ENCODE measurements around the gene STK39. TPM values are rescaled to one million over a fixed set of nuclear protein-coding genes. Genes with fewer than 3 reads are reported as not detected.
"Not testable (repeated sequence)": the region's sequence is repeated elsewhere in the genome, so short reads cannot be mapped to it uniquely, and the experiment has no call there.

STK39 gene
- polyA plus RNA-seq (2012; ENCODE audit: insufficient read depth, insufficient read length): 46.7 TPM

DNA sequence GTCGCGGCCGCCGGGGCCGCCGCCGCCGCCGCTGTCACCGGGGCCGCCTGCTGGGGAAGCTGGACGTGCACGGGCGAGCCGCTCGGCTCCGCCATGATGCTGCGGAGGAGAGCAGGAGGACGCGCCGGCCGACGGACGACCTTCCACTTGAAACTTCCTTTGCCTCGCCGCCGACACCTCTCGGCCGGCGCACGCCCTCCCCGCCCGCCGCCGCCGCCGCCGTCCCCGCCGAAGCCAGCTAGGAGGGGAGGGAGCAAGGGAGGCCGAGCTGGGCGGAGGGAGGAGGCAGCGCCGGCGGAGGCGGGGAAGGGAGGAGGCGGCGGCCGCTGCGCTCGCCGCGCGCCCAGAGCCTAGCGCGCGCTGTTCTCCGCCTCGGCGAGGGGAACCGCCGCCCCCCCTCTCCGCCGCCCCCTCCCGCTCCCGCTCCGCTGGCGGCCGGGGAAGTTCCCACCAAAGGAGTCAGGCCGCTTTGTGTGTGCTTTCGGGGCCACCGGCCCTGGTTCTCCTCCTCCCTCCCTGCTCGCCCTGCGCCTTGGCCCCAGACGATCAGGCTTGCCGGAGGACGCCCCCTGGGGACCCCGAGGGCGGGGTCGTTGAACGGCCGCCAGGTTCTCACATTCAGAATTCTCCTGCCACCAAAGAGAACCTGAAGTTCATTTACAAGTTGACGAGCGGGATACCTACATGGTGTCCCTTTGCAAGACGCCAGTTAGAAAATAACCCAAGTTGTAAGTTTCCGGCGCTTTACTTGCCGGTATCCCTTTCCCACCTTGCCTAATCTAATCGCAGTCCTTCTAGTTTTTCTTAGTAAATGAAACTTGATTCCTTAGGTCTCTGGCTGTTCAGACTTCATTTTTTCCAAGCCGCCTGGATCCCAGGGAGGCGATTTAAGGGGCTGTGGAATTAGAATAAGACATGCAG lies at the start of gene STK39:
STK39 (minus strand) TSS at position 255 of the 921 bp plus-strand sequence; CDS start at position 95, 160 bp downstream.
- H3K4me3 ChIP-seq (ENCODE audit: low read length): peak within 1 kb of the TSS; percentile 63

DNA sequence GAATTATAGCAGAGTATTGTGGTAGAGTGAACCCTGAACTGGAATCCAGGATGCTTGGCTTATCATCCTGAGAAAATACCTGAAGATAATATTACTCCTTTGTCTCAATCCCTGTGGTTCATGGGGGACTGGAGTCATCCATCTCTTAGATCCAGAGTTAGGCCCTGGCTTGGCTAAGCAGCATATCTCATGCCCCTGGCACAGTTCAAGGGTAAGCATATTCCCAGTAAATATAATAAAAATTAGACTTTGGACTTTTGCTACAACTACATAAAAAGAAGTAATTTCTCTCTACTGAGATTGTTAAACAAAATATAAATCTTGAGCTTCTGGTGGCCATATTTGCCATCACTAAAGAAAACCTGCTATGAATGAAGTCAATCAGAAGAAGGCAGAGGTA lies 47.7 kb upstream of the STK39 start:
- DNase-seq (ENCODE audit: low read depth, low spot score): no peak
- no peak overlapping the region for H3K4me3 ChIP-seq (ENCODE audit: low read length)

More for the DNA sequence above, at the start of gene STK39:
- peak; percentile 63 for DNase-seq (ENCODE audit: low read depth, low spot score)

DNA sequence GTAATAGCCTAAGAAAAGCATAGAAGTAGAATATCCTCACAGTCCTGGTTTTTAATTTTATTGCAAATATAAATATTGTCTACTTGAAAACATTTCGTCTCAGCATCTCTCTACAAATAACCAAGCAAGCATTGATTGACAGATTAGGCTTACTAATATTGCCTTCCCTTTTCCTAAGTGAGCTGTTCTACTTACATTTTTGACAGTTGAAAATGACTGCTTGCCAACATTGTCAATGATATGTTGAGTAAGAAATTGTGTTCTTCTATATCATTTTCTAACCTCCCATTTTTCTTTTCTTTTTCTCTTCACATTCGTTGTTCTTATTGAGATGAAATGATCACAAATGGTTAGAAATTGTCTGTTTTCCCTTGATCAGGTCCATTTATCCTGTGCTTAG lies 47.0 kb upstream of the STK39 start:
- DNase-seq (ENCODE audit: low read depth, low spot score): no peak
- H3K4me3 ChIP-seq (ENCODE audit: low read length): no peak overlapping the region

DNA sequence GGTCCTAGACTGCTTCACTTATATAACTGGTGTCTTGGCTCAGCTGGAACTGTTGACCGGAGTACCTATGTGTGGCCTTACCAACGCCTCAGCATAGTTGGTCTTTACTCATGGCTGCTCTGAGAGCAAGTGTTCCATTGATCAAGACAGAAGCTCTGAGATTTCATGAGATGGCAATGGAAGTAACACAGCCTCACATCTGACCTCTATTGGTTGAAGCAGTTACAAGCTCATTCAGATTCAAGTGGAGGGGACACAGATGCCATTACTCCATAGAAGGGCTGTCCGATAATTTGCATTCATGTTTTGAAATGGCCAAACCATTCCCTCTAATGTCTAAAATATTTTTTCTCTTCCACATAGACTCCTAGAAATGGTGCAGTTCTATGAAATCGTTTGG lies 46.4 kb upstream of the STK39 start:
- DNase-seq (ENCODE audit: low read depth, low spot score): peak; percentile 11
- H3K4me3 ChIP-seq (ENCODE audit: low read length): no peak overlapping the region

DNA sequence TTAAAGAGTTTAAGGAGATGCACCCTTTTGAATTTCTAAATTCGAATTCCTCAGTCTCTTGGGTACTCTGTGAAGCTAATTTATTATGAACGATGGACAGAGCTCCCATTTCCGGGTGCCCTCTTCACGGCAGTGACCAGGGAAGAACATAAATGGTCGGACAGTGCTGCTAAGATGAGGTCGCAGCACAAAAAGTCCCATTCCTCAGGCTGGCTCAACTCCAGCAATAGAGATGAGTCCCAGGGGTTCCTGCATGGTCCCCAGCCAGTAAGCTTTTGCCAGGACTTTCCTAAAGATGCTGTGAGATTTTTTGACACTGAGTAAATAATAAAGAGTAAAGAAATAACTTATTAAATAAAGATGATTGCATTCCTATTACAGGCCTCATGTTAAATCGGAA lies 43.0 kb upstream of the STK39 start:
- no peak overlapping the region for H3K4me3 ChIP-seq (ENCODE audit: low read length)
- DNase-seq (ENCODE audit: low read depth, low spot score): no peak

DNA sequence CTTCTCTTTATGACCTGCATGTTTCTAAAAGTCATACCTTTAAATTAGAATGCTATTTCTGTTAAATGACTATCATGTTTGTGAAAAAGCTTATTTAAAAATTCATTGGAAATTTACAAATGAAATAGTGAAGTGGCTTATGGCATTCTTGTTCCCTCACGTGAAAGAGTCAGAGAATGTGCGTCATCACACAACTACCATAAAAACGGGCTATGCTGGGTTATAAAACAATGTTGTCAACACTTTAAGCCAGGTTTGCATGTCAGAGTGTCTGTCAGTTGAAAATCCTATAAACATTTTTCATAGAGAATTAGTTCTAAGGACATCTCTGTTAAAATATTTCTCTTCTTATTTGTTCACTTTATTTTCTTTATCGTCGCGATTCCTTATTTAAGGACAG lies 42.5 kb upstream of the STK39 start:
- DNase-seq (ENCODE audit: low read depth, low spot score): no peak
- no peak overlapping the region for H3K4me3 ChIP-seq (ENCODE audit: low read length)

DNA sequence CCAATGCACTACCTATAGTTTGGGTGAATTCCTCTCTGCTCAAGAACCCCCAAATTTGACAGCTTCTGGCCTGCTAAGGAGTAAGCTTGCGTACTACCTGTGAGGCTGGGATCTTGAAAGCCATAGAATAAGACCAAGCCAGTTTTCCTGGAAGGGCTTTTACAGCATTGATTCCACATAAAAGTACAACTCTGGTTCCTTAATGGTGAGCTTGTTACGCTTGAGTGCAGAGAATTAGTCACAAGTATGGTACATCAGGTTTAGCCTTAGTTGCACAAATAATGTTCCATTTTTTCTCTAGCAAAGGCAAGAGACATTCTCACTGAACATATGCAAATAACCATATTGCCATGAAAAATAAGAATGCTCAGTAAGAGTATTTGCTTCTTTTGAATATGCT lies 39.1 kb upstream of the STK39 start:
- no peak for DNase-seq (ENCODE audit: low read depth, low spot score)
- no peak overlapping the region for H3K4me3 ChIP-seq (ENCODE audit: low read length)

DNA sequence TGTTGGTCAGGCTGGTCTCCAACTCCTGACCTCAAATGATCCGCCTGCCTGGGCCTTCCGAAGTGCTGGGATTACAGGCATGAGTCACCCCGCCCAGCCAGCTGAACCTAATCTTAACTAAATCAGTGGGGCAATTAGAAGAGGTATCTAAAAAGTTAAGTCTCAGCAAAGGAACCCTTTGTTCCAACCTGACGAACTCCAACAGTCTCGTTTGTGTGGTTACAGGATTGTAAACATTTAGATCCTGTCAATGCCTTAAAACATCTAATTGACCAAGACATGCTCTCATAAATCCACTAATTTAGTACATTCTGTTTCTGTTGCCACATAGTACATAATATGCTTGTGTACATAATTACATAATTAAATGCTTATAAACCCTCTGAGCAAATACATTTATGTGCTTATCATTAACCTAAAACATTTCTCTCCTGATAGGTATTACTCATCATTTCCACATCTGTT lies 31.1 kb upstream of the STK39 start:
- DNase-seq (ENCODE audit: low read depth, low spot score): no peak

DNA sequence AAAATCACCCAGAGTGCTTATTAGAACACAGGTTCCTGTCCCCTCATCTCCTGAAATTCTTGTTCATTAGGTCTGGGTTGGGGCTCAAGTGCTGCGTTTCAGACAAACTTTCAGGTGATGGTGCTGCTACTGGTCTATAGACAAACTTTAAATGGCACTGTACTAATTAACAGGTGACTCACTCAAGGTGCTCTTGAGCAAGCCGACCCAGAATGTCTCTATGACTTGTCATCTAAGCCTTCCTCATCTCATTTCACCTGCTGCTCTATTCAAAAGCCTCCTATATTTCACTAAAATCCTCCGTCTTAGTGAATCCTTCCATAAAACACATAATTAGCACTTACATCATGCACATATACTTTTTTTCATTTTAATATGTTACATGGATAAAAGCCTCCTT lies 29.9 kb upstream of the STK39 start:
- DNase-seq (ENCODE audit: low read depth, low spot score): no peak
- no peak overlapping the region for H3K4me3 ChIP-seq (ENCODE audit: low read length)

More for the DNA sequence above, 31.1 kb upstream of the STK39 start:
- no peak overlapping the region for H3K4me3 ChIP-seq (ENCODE audit: low read length)

DNA sequence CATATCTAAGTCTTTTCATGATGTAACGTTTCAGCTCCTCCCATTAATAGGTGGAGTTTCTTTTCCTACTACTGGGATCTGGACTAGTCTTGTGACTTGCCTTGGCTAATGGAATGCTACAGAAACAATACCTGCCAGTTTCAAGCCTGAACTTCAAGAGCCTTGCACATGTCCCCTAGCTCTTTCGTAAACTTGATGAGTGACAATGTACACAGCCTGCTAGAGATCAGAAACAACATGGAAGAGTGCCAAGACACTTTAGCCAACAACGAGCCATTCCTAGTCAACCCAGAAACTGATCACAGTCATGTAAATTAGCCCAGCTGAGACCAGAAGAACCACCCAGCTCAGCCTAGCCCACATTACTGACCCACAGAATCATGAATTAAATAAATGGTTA lies 24.8 kb upstream of the STK39 start:
- H3K4me3 ChIP-seq (ENCODE audit: low read length): no peak overlapping the region
- no peak for DNase-seq (ENCODE audit: low read depth, low spot score)

DNA sequence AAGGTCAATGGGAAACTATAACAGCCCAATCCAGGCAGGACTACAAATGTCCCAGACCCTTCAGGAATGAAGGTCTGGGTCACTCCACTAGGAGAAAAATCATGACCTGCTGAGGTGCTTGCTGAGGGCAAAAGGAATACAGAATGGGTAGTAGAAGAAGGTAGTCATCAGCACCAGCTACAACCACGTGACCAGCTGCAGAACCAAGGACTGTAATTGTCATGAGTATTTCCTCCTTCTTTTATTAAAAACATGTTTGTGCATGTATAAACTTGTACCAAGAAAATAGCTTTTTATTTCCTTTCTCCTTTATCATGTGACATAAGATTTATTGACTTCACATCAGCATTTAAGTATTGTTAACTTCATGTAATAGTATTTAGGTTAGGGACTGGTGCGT lies 15.5 kb upstream of the STK39 start:
- not testable (repeated sequence) for DNase-seq (ENCODE audit: low read depth, low spot score); H3K4me3 ChIP-seq (ENCODE audit: low read length)

DNA sequence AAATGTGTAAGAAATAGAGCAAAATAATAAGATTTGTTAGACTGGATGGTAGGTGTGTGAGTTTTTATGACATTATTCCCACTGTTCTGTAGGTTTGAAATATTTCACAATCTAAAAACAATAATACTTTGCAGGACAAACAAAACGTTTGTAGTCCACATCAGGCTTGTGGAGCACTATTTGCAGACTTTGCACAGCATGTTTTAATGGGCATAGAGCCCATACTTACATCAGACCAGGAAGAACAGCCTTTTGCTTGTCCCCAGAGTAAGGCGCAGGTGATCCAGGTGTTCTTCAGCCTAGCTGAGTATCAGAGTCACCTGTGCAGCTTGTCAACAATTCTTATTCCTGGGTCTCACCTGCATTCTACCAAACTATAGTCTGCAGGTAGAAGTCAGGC lies 9.1 kb upstream of the STK39 start:
- H3K4me3 ChIP-seq (ENCODE audit: low read length): no peak overlapping the region
- no peak for DNase-seq (ENCODE audit: low read depth, low spot score)

DNA sequence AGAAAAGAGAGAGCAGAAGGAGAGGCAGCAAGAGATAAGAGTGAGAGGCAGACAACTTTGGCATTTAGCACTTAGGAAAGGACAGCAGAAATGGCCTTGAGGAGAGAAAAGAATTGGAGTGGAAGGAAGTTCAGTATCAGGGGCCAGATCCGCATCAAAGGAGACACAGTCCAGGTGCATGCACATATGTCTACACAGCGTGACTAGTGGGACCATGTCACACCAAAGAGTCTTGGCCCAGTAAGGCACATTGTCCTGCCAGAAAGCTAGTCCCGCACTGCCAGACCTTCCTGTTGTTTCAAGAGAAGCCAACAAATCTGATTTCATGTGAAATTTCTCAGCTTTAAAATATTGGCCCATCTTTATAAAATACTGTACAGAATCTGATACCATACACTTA lies 8.5 kb upstream of the STK39 start:
- no peak overlapping the region for H3K4me3 ChIP-seq (ENCODE audit: low read length)
- no peak for DNase-seq (ENCODE audit: low read depth, low spot score)

DNA sequence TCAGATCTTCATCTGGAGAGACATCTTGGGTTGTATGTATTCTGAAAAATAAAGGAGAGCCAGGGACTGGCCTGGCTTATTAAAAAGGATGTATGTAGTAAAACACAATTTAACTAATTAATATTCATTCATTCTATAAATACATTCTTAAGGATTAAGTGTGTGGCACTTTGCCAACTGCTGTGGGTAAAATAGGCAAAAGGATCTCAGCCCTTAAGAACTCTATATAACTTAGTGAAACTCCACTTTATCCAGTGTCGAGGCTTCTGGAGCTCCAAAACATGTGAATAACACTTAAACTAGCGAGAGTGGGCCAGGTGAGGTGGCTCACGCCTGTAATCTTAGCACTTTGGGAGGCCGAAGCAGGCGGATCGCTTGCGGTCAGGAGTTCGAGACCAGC lies 7.7 kb upstream of the STK39 start:
- DNase-seq (ENCODE audit: low read depth, low spot score): no peak
- H3K4me3 ChIP-seq (ENCODE audit: low read length): no peak overlapping the region

DNA sequence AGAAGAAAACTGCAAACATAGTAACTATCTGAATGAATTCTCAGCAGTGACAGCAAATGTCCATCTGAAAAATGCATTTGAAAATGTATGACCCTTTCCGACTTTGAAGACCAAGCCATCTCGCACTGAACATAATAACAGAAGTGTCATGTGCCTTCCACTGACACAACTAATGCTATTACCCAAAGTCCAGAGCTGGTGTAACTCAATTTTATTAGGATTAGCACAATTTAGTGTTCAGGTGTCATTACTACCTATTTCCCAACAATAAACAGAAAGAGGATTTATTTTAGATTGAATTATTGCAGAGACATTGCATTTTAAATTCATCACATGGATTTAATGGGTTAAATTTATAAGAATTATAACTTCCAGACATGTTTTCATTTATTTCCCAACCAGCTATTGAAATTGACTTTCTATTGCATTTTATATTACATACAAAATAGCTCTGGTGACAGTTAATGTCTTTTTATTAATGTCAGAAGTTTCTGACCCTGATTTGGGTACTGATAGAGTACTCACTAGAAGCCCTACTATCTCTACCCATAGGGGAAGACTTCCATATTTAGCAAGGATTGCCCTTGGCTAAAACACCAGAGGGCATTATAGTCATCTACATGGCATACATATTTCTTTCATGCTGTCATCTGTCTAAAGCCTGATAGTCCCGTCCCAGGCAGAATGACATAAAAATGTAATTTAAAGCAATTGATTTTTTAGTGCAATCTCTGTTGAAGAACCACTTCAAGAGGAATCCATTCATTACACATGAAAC lies 7.0 kb upstream of the STK39 start:
- H3K4me3 ChIP-seq (ENCODE audit: low read length): no peak overlapping the region
- no peak for DNase-seq (ENCODE audit: low read depth, low spot score)

DNA sequence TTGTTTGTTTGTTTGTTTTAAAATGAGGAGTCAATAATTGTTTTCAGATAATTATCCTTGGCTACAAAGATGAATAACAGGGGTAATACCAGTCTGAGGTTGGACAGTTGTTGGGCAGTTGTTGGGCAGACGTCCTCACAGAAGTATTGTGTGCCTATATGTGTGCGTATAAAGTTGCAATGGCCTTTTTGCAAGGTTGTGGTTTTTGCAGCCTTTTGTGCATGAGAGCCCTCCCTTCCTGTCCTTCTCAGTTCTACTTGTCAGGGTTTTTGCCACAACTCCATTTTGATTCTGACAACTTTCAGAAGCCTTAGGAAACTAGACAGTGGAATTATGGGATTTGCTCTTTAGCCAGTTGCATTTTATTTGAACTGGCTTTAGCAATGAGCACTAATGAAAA lies 6.0 kb upstream of the STK39 start:
- no peak overlapping the region for H3K4me3 ChIP-seq (ENCODE audit: low read length)
- no peak for DNase-seq (ENCODE audit: low read depth, low spot score)

DNA sequence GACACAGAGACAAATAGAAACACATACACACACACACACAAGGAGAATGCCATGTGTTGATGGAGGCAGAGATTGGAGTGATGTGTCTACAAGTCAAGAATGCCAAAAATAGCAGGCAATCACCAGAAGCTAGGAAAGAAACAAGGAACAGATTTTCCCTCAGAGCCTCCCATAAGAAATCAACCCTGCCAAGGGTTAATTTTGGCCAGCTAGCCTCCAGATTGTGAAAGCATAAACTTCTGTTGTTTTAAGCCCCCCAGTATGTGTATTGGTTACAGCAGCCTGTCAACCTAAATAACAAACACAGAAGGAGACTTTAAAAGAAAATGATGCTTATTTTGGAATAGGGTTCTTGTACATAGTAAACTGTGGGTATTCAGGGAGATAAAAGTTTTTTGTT lies 5.6 kb upstream of the STK39 start:
- H3K4me3 ChIP-seq (ENCODE audit: low read length): no peak overlapping the region
- DNase-seq (ENCODE audit: low read depth, low spot score): no peak

DNA sequence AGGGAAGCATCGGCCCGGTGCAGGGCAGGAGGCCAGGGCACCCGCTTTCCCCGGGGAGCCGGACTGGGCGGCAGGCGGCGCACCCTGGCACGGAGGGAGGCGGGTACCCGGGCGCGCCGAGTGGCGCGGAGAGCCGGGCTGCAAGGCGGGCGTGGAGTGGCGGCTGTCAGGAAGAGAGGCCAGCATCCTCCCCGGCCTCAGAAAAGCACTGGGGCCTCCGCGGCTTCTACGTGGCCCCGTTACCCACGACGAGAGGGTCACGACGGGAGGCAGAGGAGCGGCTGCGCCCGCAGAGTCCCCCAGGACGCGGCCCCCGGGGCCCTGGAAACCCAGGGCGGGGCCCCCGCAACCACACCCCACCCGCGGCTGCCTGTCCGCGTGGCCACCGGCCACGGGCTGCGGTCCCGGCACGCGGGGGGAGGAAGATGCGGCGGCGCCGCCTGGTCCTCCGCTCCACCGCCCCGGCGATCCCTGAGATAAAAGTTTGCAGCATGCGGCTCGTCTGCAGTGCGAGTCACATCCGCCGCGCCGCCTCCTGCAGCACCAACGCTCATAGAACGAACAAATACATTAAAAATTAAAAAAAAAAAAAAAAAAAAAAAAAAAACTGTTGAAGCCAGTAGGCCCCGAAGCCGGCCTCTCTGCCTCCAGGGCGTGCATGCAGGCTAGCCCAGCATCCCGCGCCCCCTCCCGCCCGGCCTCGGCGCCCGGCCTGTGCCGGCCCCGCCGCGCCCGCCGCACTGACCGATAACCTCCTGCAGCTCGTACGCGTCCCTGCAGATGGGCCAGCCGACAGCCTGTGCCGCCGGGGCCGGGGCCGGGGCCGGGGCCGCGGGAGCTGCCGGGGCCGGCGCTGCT lies 683 bp downstream of the STK39 start:
- peak overlapping the region; percentile 63 for H3K4me3 ChIP-seq (ENCODE audit: low read length)
- DNase-seq (ENCODE audit: low read depth, low spot score): peak; percentile 65

DNA sequence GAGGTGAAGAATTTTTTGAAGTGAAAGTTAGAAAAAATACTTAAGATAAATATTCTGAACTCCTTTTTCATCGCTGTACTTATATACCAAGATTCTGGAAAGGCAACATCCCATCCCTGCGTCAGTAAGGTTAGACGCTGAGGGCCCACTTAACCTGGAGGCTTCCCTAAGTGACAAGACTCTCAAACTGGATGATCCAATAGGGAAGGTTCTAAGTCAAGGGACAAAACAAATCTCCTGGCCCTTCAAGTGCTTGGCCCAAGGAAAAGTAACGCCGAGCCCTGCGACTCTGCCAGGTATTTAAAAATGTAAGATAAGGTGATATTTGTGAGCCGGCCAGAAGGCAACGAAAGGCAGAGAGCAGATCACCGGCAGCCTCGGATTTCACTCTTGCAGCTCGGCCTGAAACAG lies 1.3 kb downstream of the STK39 start:
- peak overlapping the region; percentile 63 for H3K4me3 ChIP-seq (ENCODE audit: low read length)
- no peak for DNase-seq (ENCODE audit: low read depth, low spot score)
